IMR-90 (cell line): ENCODE data around the gene SLC22A16. TPM values are rescaled to one million over a fixed set of nuclear protein-coding genes. Genes with fewer than 3 reads are reported as not detected.

Experiments
- ATAC-seq: fragments of 200-7000 bp; cut with Tn5 transposase; 2 replicates; pipeline ENCODE4 v1.9.1; 2020; ENCODE audit warnings: low read depth, mild to moderate bottlenecking, moderate library complexity
- BruUV-seq: library from RNA; stranded (reverse); fragments of 400-500 nt; replicated peaks from 2 replicates; lab custom pipeline; 2021; lab: Mats Ljungman, UMichigan
- CTCF ChIA-PET: fragments of 300-600 bp; formaldehyde crosslinking; extraction: SDS; loops from one replicate; lab custom pipeline; 2021; ENCODE audit warnings: antibody characterized with exemption; lab: Yijun Ruan, JAX
- POLR2A ChIA-PET: fragments of 300-600 bp; sonication (Branson Sonifier 250); formaldehyde crosslinking; loops from one replicate; lab custom pipeline; 2022; ENCODE audit warnings: antibody characterized with exemption; ENCODE audit not compliant: unreplicated experiment; lab: Charles Lee
- DNase-seq: peaks from one replicate; pipeline ENCODE4 v3.0.0; 2013
- H2AFZ ChIP-seq: replicated peaks from 2 replicates; pipeline ENCODE3; 2013; ENCODE audit warnings: low read length, mild to moderate bottlenecking; ENCODE audit not compliant: poor library complexity
- H2AK5ac ChIP-seq: 2 replicates; pipeline ENCODE4 v1.6.1; 2013; ENCODE audit warnings: low read depth, low read length, inconsistent platforms
- H2AK9ac ChIP-seq: replicated peaks from 2 replicates; pipeline ENCODE3; 2013; ENCODE audit warnings: mild to moderate bottlenecking, low read depth, low read length, moderate library complexity; ENCODE audit not compliant: poor library complexity
- H2BK120ac ChIP-seq: 2 replicates; pipeline ENCODE4 v1.6.1; 2013; ENCODE audit warnings: low read depth, low read length, inconsistent platforms
- H2BK15ac ChIP-seq: 3 replicates; pipeline ENCODE4 v1.6.1; 2013; ENCODE audit warnings: low read depth, low read length, inconsistent platforms
- H2BK20ac ChIP-seq: 2 replicates; pipeline ENCODE4 v1.6.1; 2013; ENCODE audit warnings: low read depth, mild to moderate bottlenecking, inconsistent platforms, low read length, moderate library complexity
- H2BK5ac ChIP-seq: 2 replicates; pipeline ENCODE4 v1.6.1; 2013; ENCODE audit warnings: mild to moderate bottlenecking, low read depth, low read length, inconsistent platforms; ENCODE audit not compliant: poor library complexity, severe bottlenecking
- H3K14ac ChIP-seq: replicated peaks from 2 replicates; pipeline ENCODE4 v1.6.1; 2013; ENCODE audit warnings: low read depth, low read length, inconsistent platforms
- H3K18ac ChIP-seq: 2 replicates; pipeline ENCODE4 v1.6.1; 2013; ENCODE audit warnings: low read depth, low read length, control low read depth
- H3K23ac ChIP-seq: 2 replicates; pipeline ENCODE4 v1.6.1; 2013; ENCODE audit warnings: low read depth, low read length, inconsistent platforms
- H3K27ac ChIP-seq: 2 replicates; pipeline ENCODE4 v1.5.1; 2013; ENCODE audit warnings: mild to moderate bottlenecking, control low read depth, low read length; ENCODE audit not compliant: insufficient read depth
- H3K27me3 ChIP-seq: 2 replicates; pipeline ENCODE4 v1.6.1; 2013; ENCODE audit warnings: low read length; ENCODE audit not compliant: control insufficient read depth, insufficient read depth
- H3K36me3 ChIP-seq: 2 replicates; pipeline ENCODE4 v1.6.1; 2013; ENCODE audit warnings: low read length, mixed read lengths; ENCODE audit not compliant: control insufficient read depth, insufficient read depth
- H3K4ac ChIP-seq: 2 replicates; pipeline ENCODE4 v1.6.1; 2013; ENCODE audit warnings: low read depth, low read length, inconsistent platforms
- H3K4me1 ChIP-seq: 2 replicates; pipeline ENCODE4 v1.6.1; 2013; ENCODE audit warnings: low read length, mixed read lengths; ENCODE audit not compliant: control insufficient read depth, insufficient read depth
- H3K4me2 ChIP-seq: 2 replicates; pipeline ENCODE4 v1.6.1; 2013; ENCODE audit warnings: low read depth, mild to moderate bottlenecking, control low read depth, low read length, moderate library complexity
- H3K4me3 ChIP-seq: 2 replicates; pipeline ENCODE4 v1.5.1; 2013; ENCODE audit warnings: low read depth, mild to moderate bottlenecking, control low read depth, low read length, moderate library complexity; ENCODE audit not compliant: insufficient read depth
- H3K56ac ChIP-seq: 2 replicates; pipeline ENCODE4 v1.6.1; 2013; ENCODE audit warnings: low read length, inconsistent platforms; ENCODE audit not compliant: insufficient read depth; ENCODE audit errors: extremely low read depth
- H3K79me1 ChIP-seq, 2 experiments: 2 replicates each; pipeline ENCODE4 v1.6.1; 2013; ENCODE audit warnings: low read length in 2 of 2, inconsistent platforms in 1 of 2, low read depth in 1 of 2
- H3K9ac ChIP-seq: 2 replicates; pipeline ENCODE4 v1.6.1; 2013; ENCODE audit warnings: low read depth, low read length, control low read depth
- H3K9me1 ChIP-seq: 2 replicates; pipeline ENCODE4 v1.6.1; 2013; ENCODE audit warnings: low read length, inconsistent platforms; ENCODE audit not compliant: insufficient read depth
- H3K9me3 ChIP-seq: 2 replicates; pipeline ENCODE4 v1.6.1; 2013; ENCODE audit warnings: low read length; ENCODE audit not compliant: control insufficient read depth, insufficient read depth
- H4K20me1 ChIP-seq: 2 replicates; pipeline ENCODE4 v1.6.1; 2013; ENCODE audit warnings: low read length, inconsistent platforms; ENCODE audit not compliant: insufficient read depth
- H4K5ac ChIP-seq: 2 replicates; pipeline ENCODE4 v1.6.1; 2013; ENCODE audit warnings: mild to moderate bottlenecking, low read depth, low read length, control low read depth
- H4K8ac ChIP-seq, 2 experiments: 2 replicates each; pipeline ENCODE4 v1.6.1; 2013; ENCODE audit warnings: low read depth in 2 of 2, low read length in 2 of 2, control low read depth in 1 of 2, inconsistent platforms in 1 of 2
- H4K91ac ChIP-seq: 2 replicates; pipeline ENCODE4 v1.6.1; 2013; ENCODE audit warnings: low read depth, low read length, inconsistent platforms; ENCODE audit not compliant: insufficient read depth
- BHLHE40 ChIP-seq: fragments of 150-350 bp; IDR thresholded peaks from 2 replicates; pipeline ENCODE4 v1.6.1; 2016; ENCODE audit warnings: mild to moderate bottlenecking, low read depth, low read length
- CEBPB ChIP-seq: IDR thresholded peaks from 2 replicates; pipeline ENCODE4 v1.6.1; 2012; ENCODE audit warnings: low read depth, low read length, improper control_type of control experiment
- CHD1 ChIP-seq: IDR thresholded peaks from 2 replicates; pipeline ENCODE4 v1.6.1; 2012; ENCODE audit warnings: low read depth, low read length, improper control_type of control experiment
- FOS ChIP-seq: fragments of 150-350 bp; IDR thresholded peaks from 2 replicates; pipeline ENCODE4 v1.6.1; 2016; ENCODE audit warnings: low read depth, low read length
- MAFK ChIP-seq: IDR thresholded peaks from 2 replicates; pipeline ENCODE4 v1.6.1; 2012; ENCODE audit warnings: low read depth, low read length, improper control_type of control experiment
- MAZ ChIP-seq: IDR thresholded peaks from 2 replicates; pipeline ENCODE4 v1.6.1; 2012; ENCODE audit warnings: low read depth, mild to moderate bottlenecking, low read length, improper control_type of control experiment, moderate library complexity, borderline replicate concordance
- MXI1 ChIP-seq: IDR thresholded peaks from 2 replicates; pipeline ENCODE4 v1.6.1; 2012; ENCODE audit warnings: low read depth, mild to moderate bottlenecking, low read length, moderate library complexity, borderline replicate concordance
- NFE2L2 ChIP-seq: fragments of 150-350 bp; IDR thresholded peaks from 2 replicates; pipeline ENCODE4 v1.6.1; 2016; ENCODE audit warnings: low read depth, mild to moderate bottlenecking, low read length
- POLR2A ChIP-seq: IDR thresholded peaks from 2 replicates; pipeline ENCODE4 v1.6.1; 2012; ENCODE audit warnings: mild to moderate bottlenecking, low read depth, low read length
- RAD21 ChIP-seq: IDR thresholded peaks from 2 replicates; pipeline ENCODE4 v1.6.1; 2012; ENCODE audit warnings: low read length, improper control_type of control experiment
- RCOR1 ChIP-seq: IDR thresholded peaks from 2 replicates; pipeline ENCODE4 v1.6.1; 2012; ENCODE audit warnings: mild to moderate bottlenecking, low read length, improper control_type of control experiment; ENCODE audit not compliant: insufficient replicate concordance
- RFX5 ChIP-seq: IDR thresholded peaks from 2 replicates; pipeline ENCODE4 v1.8.0; 2012; ENCODE audit warnings: low read depth, mild to moderate bottlenecking, low read length, moderate library complexity
- SMC3 ChIP-seq: fragments of 150-350 bp; IDR thresholded peaks from 2 replicates; pipeline ENCODE4 v1.6.1; 2016; ENCODE audit warnings: low read depth, mild to moderate bottlenecking, antibody characterized with exemption, low read length, moderate library complexity
- WGBS, 2 experiments: methylation state at CpG; one replicate each; pipeline versions ENCODE4 v1.1.5 to v1.1.7; 2013; ENCODE audit warnings: missing lambda C conversion rate in 2 of 2; ENCODE audit not compliant: insufficient read length in 1 of 2; ENCODE audit errors: extremely low coverage in 2 of 2; 5-methylcytosine and 5-hydroxymethylcytosine counted together
- dilution Hi-C: fragments of 300-500 bp; cut with HindIII; formaldehyde crosslinking; loops from one replicate; pipeline ENCODE4 v1.14.3; 2018; ENCODE audit warnings: low sequenced_read_pairs; ENCODE audit not compliant: unreplicated experiment
- in situ Hi-C: fragments of 300-500 bp; cut with MboI; formaldehyde crosslinking; loops from 3 replicates; pipeline ENCODE4 v1.14.3; 2019; ENCODE audit warnings: low sequenced_read_pairs, inconsistent platforms, mixed read lengths
- intact Hi-C: fragments of 100-400 bp; cut with micrococcal nuclease; formaldehyde crosslinking; loops from 2 replicates; pipeline ENCODE4 v1.10.0; 2022
- polyA plus RNA-seq, 3 experiments: library from polyadenylated mRNA; depleted of rRNA; stranded (reverse); fragments of >200 nt; gene quantifications; 2 replicates each; pipeline ENCODE4 v1.2.3, GENCODE V29; 2012; ENCODE audit warnings: low replicate concordance in 1 of 3
- total RNA-seq: library from RNA; depleted of rRNA; stranded (reverse); fragments of >200 nt; gene quantifications from 2 replicates; pipeline ENCODE4 v1.2.3, GENCODE V29; 2012
- TF ChIP-seq, protein P1 (sequence below): fragments of 150-350 bp; IDR thresholded peaks from 2 replicates; pipeline ENCODE4 v1.6.1; 2016; ENCODE audit warnings: low read depth, mild to moderate bottlenecking, low read length, moderate library complexity, borderline replicate concordance
- TF ChIP-seq, protein P2 (sequence below): fragments of 150-350 bp; IDR thresholded peaks from 2 replicates; pipeline ENCODE4 v1.6.1; 2017; ENCODE audit warnings: mild to moderate bottlenecking, antibody characterized with exemption, low read length, low read depth
- TF ChIP-seq, protein P3 (sequence below): conservative IDR thresholded peaks from 2 replicates; pipeline ENCODE4 v1.5.1; 2012; ENCODE audit warnings: mild to moderate bottlenecking, low read depth, low read length, improper control_type of control experiment

SLC22A16 gene
- total and polyA plus RNA-seq, 2 of the 4 experiments (the other 2 are of a cell fraction): not detected

DNA sequence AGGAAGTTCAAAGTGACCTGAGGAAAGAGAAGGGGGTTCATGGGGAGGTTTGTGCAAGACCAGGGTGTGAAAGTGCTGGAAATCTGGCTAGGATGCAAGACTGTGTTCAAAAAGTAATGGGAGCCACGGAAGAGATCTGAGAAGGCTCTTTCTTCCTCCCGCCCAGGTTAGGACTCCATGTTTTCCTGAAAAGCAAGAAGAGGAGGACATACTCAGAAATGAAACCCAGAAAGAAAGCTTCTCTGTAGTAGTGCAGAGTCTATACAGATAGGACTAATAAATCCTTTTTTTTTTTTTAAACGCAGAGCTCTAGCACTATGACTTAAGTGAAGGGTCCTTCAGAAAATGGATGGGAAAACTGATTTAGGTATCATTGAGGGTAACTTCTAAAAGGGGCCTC lies 57.8 kb downstream of the SLC22A16 start:
- Histone ChIP-seq H3K14ac (no peak overlapping the region), H4K20me1 (no peaks in the 10 kb centered on the region), H2BK120ac (no peak overlapping the region), H2AK9ac (no peak overlapping the region), H3K4me1 (no peaks in the 10 kb centered on the region), H2AFZ (no peak overlapping the region), H3K56ac (no peak overlapping the region), H3K9me1 (no peaks in the 10 kb centered on the region), H4K91ac (no peak overlapping the region), H3K79me1 (no peaks in the 10 kb centered on the region), H2BK5ac (no peak overlapping the region), H4K5ac (no peak overlapping the region), H2BK15ac (no peak overlapping the region), H3K9me3 (peaks cover 2% of the 10 kb centered on the region), H3K36me3 (no peaks in the 10 kb centered on the region), H3K4me2 (no peak overlapping the region), H4K8ac (no peak overlapping the region), H2AK5ac (no peak overlapping the region), H3K27ac (no peak overlapping the region), H3K18ac (no peak overlapping the region), H2BK20ac (no peak overlapping the region), H3K4me3 (no peak overlapping the region), H3K23ac (no peak overlapping the region), H3K9ac (no peak overlapping the region), H3K4ac (no peak overlapping the region), H3K27me3 (no peaks in the 10 kb centered on the region; the same call in none of the 2 replicates)
- DNase-seq (no peak), ATAC-seq (no peak)
- CTCF ChIA-PET: no interaction called here
- BruUV-seq: no TSS peak
- dilution Hi-C loops (no loop called here), intact Hi-C loops (no loop called here), in situ Hi-C loops (no loop called here)
- no CpG with 5 or more reads among the region's 3 CpGs for WGBS, 2 experiments
- TF ChIP-seq MXI1: no peak
- TF ChIP-seq CHD1: no peak
- no peak for TF ChIP-seq CEBPB
- no peak for TF ChIP-seq MAFK
- TF ChIP-seq, protein P1, sequence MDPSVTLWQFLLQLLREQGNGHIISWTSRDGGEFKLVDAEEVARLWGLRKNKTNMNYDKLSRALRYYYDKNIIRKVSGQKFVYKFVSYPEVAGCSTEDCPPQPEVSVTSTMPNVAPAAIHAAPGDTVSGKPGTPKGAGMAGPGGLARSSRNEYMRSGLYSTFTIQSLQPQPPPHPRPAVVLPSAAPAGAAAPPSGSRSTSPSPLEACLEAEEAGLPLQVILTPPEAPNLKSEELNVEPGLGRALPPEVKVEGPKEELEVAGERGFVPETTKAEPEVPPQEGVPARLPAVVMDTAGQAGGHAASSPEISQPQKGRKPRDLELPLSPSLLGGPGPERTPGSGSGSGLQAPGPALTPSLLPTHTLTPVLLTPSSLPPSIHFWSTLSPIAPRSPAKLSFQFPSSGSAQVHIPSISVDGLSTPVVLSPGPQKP: no peak
- TF ChIP-seq, protein P2, sequence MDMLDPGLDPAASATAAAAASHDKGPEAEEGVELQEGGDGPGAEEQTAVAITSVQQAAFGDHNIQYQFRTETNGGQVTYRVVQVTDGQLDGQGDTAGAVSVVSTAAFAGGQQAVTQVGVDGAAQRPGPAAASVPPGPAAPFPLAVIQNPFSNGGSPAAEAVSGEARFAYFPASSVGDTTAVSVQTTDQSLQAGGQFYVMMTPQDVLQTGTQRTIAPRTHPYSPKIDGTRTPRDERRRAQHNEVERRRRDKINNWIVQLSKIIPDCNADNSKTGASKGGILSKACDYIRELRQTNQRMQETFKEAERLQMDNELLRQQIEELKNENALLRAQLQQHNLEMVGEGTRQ: no peak
- no peak for TF ChIP-seq RAD21
- TF ChIP-seq POLR2A: no peak
- TF ChIP-seq BHLHE40: no peak
- TF ChIP-seq RCOR1: no peak
- TF ChIP-seq FOS: no peak
- no peak for TF ChIP-seq SMC3
- TF ChIP-seq NFE2L2: no peak
- TF ChIP-seq MAZ: no peak
- TF ChIP-seq, protein P3, sequence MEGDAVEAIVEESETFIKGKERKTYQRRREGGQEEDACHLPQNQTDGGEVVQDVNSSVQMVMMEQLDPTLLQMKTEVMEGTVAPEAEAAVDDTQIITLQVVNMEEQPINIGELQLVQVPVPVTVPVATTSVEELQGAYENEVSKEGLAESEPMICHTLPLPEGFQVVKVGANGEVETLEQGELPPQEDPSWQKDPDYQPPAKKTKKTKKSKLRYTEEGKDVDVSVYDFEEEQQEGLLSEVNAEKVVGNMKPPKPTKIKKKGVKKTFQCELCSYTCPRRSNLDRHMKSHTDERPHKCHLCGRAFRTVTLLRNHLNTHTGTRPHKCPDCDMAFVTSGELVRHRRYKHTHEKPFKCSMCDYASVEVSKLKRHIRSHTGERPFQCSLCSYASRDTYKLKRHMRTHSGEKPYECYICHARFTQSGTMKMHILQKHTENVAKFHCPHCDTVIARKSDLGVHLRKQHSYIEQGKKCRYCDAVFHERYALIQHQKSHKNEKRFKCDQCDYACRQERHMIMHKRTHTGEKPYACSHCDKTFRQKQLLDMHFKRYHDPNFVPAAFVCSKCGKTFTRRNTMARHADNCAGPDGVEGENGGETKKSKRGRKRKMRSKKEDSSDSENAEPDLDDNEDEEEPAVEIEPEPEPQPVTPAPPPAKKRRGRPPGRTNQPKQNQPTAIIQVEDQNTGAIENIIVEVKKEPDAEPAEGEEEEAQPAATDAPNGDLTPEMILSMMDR: no peak
- no peak for TF ChIP-seq RFX5
- POLR2A ChIA-PET: no interaction called here
